ENCODE measurements around the gene CDC5L.
"Not testable (repeated sequence)": the region's sequence is repeated elsewhere in the genome, so short reads cannot be mapped to it uniquely, and the experiment has no call there.

Gene CDC5L

DNA sequence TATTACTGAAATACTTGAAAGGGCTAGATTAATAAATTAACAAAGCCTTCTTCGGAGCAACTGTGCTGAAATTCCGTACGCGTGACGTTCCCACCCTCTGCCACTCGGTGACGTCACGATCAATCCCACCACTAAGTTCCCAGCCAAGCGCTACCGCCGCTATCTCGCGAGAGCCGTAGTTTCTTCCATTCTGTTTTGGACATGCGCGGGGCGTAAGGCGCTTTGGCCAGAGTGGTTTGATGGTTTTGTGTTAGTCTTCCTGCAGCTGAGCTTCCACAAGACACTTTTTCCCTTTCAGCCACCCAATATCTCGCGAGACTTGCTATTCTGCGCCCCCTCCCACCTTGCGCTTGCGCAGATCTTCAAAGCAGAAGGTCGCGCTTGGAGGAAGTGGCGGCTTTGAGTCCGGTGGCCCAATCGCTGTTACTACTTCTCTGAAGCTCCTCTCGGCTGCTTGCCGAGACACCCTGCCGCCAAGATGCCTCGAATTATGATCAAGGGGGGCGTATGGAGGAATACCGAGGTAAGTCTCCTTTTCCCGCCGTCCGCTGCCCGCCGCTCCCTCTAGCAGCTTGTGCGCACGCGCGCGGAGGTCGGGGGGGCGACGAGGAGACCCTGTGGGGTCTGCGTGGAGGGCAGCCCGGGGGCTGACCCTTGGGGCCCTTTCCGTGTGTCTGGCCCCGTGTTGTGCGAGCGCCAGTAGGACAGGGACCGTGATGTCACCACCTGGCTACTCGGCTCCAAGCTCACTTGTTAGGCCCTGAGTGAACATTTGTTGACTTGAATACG lies at the start of gene CDC5L:
TSS of gene CDC5L (plus strand) at position 361 of the 789 bp plus-strand sequence. CDS start at position 479, 118 bp downstream.
- DNase-seq (ENCODE audit: low spot score), result peak; percentile 76

DNA sequence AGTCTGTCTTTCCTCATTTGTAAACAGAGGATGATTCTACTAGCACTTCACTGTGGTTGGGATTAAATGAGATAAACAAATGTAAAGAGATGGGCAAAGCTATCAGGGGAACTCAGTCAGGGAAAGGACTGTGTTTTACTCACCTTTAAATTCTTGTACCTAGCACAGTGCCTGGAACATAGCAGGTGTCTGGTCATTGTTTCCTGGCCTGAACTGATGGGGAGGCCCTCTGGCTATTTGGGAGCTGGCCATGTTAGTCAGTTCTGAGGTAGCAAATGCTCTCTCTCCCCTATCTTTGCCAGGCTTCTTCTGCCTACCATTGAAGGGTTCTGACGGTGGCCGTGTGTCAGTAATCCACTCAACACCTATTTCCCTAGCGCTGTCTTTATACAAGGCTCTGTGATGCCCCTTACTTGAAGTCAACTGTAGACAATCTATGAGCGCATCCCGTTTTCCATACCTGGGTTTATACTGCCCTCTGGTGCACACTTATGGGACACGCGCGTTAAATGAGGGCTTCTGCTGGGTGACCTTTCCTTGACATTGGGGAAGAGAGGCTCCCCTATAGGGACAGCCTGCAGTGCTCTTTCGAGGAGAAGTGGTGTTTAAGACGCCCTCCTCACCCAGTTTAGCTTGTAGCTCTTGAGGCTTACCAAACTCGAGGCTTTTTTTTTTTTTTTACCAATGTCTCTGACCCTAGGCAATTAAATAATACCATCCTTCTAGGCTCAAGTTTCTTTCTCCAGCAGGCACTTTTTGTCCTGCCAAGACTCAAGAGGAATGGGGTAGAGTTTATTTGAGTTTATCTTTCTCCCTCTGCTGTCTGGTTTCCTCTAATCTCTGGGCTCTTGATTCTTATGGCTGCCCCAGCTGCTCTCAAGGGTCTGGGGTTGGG lies 49.0 kb upstream of the CDC5L start:
- DNase-seq (ENCODE audit: low spot score), result peak; percentile 20

DNA sequence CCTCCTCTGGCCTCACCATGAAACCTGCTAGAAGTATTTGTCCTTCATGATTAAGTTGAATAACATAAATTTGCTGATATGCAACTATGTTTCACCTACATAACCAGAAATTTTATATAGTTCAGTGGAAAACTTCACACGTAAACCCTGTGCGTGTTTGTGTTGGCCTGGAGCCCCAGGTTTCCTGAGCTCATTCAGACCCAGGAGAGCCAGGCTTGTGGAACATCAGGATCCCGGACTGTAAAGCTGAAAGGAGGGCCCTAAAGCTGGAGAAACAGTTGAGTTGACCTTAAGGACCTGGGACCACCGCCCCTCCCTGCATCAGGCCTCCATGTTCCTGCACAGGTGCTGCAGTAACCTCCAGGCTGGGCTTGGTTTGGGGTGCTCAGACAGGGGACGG lies 48.2 kb upstream of the CDC5L start:
- DNase-seq (ENCODE audit: low spot score), result no peak

DNA sequence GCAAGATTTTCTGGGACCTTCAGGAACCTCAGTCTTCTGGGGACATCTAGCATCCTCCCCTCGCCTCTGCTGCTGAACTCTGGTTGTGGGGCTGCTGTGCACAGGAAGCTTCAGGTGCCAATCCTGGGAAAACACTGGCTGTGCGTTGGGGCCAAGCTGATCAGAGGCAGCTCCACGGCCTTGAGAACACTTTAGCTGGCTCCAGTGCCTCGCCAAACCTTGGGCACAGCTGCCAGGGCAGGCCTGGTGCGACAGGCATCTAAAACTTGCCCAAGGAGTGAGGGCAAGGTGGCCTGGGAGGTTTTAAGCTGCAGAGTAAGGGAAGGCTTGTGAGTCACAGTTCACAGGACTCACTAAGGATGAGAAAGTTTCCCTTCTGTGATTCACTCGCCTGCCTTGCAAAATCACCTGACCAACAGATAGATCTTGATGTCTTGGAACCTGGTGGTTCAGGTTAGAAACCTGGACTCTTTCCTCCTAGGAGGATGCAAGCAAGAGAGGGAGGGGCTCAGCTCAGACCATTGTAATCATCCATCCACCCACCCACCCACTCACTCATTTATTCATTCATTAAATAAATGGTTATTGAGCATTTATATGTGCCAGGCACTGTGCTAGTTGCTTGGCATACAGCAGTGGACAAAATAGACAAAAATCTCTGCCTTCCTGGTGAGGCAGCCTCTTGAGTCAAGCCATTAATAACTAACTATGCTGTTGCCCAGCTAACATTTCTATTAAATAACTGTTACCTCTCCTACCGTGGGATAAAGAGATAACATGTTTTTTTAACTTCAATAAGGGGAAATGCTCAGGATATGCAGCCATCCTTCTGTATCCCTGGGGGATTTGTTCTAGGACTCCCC lies 47.5 kb upstream of the CDC5L start:
- no peak for DNase-seq (ENCODE audit: low spot score)

DNA sequence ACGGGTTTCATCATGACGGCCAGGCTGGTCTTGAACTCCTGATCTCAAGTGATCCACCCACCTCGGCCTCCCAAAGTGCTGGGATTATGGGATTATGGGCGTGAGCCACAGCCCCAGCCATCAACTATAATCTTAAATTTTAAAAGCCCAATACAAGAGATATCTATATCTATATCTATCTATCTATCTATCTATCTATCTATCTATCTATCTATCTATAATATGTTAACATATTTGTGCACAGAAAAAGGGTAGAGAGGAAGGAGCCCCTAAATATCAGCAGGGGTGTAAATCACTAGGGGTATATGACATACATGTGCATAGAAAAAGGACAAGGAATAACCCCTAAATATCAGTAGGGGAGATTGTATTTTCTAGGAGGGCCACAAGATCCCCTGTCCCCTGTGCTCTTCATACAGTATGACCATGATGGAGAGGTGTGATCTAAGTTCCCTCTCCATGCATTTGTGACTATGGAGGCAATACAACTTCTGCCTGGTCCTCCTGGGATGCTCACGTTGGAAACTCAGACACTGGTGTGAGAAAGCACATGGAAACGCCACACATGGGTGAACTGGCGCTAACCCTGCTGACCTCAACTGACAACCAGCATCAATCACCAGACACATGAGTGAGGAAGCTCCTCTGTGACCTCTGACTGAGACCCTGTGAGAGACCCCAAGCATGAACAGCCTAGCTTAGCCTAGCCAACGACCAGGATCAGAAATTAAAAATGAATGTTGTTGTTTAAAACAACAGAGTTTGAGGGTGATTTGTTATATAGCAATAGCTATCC lies 46.2 kb upstream of the CDC5L start:
- no peak for DNase-seq (ENCODE audit: low spot score)

DNA sequence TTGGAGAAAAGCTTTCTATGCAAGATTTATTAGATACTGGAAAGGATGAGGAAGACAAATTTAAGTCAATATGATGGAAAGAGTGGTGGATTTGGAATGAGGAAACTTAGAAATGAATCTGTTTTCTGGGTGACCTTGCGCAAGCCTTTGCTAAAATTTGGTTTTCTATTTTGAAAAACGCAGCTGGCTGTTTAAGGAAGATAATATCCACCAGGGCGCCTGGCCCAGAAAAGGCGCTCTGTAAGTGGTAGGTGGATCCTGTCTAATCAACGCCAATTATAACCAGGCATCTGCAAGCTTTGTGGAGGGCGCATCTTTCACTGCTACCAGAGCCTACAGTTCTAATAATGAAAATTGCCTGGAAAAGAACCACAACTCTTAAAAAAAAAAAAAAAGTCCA lies 45.5 kb upstream of the CDC5L start:
- DNase-seq (ENCODE audit: low spot score), result no peak

DNA sequence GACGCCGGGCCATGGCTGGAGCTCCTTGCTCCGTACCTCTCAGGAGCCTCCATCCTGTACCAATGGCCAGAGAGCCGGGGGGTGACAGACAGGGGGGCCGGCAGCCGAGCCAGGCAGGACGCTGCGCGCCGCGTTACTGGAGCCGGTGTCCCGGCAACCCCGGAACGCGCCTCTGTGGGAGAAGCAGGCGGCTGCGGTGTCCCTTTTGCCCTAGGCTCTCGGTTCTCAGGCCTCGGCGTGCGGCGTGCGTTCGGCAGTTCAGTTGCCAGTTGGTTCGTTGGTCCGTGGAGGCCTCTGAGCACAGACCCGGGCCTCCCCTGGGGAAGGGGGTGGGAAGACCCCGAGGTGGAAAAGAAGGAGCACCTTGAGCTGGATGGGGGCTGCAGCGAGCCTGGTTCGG lies 45.0 kb upstream of the CDC5L start, which contains the start of gene SPATS1:
TSS of gene SPATS1 (plus strand) at position 162 of the 400 bp plus-strand sequence. CDS start 446 bp downstream, outside the sequence.
- no peak for DNase-seq (ENCODE audit: low spot score)

DNA sequence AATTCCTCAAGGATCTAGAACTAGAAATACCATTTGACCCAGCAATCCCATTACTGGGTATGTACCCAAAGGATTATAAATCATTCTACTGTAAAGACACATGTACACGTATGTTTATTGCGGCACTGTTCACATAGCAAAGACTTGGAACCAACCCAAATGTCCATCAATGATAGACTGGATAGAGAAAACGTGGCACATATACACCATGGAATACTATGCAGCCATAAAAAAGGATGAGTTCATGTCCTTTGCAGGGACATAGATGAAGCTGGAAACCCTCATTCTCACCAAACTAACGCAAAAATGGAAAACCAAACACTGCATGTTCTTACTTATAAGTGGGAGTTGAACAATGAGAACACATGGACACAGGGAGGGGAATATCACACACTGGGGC lies 40.7 kb upstream of the CDC5L start:
- not testable (repeated sequence) for DNase-seq (ENCODE audit: low spot score)

DNA sequence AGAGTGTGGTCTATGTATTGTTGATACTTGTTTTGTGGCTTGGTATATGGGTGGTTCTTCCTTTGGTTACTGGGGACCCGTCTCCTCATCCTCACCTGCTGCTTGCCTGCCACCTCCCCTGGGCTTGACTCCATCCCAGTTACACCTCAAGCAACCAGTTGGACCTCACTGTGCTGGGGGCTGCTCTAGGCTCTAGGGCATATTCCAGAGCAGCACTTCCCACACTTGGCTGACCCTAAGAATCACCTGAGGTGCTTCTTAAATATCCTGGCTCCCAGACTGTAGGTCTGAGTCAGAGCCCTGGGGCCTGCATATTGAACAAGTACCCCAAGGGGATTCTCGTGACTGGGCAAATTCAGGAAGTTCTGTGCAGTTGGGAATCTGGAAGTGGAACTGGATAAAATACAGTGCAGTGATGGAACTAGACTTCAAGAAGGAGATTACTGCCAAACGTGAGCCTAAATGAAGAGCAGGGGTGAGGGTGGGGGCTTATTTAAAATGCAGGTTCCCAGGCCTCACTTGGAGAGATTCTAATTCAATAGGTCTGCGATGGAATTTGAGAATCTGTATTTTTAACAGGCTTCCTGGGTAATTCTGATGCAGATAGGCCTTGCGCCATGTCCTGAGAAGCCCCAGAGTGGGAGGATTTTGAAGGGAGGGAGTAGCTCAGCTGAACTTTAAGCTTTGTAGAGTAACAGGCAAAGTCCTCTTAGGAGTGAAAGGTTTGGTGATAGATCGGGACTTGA lies 37.4 kb upstream of the CDC5L start:
- DNase-seq (ENCODE audit: low spot score), result no peak

DNA sequence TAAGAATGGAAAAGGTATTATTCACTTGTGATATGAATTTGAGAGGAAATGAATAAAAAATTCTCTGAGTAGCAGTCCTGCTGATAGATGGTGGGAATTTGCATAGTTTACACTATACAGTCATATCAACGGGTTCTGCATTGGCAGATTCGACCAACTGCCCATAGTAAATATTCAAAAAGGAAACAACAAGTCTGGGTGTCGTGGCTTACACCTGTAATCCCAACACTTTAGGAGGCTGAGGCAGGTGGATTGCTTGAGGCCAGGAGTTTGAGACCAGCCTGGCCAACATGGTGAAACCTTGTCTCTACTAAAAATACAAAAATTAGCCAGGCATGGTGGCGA lies 36.9 kb upstream of the CDC5L start:
- not testable (repeated sequence) for DNase-seq (ENCODE audit: low spot score)

DNA sequence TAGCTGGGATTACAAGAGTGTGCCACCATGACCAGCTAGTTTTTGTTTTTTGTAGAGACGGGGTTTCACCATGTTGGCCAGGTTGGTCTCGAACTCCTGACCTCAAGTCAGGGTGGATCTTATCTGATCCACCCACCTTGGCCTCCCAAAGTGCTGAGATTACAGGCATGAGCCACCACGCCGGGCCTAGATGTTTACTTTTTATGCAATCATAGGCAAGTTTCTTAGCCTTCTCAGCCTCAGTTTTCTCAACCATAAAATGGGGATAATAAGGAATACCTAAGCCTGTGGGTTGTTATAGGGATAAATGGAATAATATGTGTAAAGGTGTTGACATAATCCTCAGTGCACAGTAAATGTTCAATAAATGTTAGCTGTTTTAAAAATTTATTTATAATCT lies 35.2 kb upstream of the CDC5L start:
- DNase-seq (ENCODE audit: low spot score), result no peak

DNA sequence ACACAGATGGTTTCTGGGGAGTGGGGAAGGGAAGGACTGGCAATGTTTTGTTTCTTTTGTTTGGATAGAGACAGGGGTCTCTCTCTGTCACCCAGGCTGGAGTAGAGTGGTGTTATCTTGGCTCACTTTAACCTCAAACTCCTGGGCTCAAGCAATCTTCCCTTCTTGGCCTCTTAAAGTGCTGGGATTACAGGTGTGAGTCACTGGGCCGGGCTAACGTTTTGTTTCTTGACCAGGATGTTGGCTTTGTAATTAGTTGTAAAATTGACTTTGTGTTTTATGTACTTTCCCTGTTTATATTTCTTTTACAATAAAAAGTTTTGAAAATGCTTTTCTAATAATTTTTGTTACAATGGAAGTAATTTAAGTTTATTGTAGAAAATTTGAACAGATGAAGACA lies 34.2 kb upstream of the CDC5L start:
- DNase-seq (ENCODE audit: low spot score), result no peak

DNA sequence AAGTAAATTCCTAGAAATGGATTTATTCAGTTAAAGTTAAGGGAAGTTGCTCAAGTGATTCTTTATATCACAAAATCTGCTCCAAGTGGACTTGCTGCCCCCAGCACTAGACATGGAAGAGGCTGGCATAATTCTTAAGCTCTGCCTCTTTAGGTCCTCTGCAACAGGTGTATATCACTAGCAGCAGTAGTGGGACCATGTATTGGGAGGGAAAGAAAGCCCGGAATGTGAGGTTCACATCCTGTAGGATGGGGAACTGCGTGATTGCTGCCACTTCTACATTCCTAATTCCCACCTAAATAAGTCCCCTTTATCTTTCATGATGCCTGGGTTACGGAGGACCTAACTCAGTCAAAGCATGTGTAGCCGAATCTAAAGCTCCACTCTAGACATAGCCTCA lies 31.9 kb upstream of the CDC5L start:
- no peak for DNase-seq (ENCODE audit: low spot score)

DNA sequence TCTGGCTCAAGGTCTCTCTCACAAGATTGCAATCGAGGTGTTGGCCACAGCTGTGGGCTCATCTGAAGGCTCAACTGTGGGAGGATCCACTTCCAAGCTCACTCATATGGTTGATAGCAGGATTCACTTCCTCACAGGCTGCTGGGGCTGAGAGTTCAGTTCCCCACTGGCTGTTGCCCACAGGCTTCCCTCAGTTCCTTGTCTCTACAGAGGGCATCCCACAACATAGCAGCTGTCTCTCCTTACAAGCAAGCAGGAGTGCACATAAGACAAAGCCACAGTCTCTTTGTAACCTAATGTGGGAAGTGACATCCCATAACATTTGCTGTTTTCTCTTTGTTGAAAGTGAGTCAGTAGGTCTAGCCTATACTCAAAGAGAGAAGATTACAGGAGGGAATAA lies 31.0 kb upstream of the CDC5L start:
- no peak for DNase-seq (ENCODE audit: low spot score)

DNA sequence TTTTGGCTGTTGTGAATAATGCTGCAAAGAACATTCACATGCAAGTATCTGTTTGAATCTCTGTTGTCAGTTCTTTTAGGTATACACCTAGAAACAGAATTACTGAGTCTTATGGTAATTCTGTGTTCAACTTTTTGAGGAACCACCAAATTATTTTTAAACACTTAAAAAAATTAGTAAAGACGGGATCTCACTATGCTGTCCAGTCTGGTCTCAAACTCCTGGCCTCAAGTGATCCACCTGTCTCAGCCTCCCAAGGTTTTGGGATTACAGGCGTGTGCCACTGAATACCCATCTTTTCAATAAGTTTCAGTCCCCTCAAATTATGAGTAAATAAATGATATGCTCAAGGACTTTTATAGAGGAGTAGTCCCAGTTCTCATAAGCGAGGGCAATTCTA lies 27.5 kb upstream of the CDC5L start:
- DNase-seq (ENCODE audit: low spot score), result no peak

DNA sequence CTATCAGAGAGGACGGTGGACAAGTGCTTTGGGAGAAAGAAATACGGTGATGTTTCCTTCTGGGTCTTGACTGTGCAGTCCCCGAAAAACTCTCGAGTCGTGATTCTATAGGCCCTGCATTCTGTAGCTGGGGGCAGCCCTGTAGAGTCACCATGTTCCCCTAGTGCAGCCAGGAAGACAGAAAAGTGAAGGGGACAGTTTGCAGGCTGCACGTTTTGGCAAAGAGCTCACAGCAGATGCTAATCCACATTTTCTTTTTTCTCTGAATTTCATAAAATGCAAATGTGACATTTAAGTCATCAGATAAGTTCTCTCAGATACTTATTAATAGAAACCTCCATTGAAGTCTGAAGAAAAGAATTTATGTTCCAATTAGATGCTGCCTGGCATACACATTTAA lies 25.6 kb upstream of the CDC5L start:
- no peak for DNase-seq (ENCODE audit: low spot score)

DNA sequence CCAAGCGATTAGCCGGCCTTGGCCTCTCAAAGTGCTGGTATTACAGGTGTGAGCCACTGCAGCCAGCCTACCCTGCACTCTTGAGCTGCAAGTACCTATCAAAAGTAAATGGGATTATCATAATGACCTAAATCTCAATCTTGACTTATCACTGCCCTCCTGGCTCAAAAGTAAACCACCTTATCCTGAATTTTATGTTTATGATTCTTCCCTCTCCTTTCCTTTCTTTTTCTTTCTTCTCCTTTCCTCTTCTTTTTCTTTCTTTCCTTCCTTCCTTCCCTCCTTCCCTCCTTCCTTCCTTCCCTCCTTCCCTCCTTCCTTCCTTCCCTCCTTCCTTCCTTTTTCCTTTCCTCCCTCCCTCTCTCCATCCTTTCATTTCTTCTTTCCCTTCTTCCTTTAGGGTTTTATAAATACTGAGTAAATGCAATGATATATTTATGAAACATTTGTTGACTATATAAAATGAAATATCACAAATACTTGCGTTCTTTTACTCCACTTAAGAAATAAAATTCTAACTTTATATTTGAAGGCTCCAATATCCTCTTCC lies 24.1 kb upstream of the CDC5L start:
- no peak for DNase-seq (ENCODE audit: low spot score)

DNA sequence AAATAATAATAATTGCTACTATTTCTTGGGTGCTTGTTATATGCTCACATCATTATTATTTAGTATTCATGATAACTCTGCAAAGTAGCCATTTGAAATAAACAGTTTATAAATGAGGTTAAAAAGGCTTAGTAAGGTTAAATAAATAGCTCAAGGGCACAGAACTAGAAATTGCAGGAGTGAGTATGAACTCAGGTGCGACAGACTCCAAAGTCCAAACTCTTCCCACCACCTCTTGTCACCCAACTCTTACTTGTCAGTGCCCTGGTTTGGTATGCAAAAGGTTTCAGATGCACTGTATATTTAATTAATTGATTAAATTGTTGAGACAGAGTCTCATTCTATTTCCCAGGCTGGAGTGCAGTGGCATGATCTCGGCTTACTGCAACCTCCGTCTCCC lies 20.7 kb upstream of the CDC5L start:
- no peak for DNase-seq (ENCODE audit: low spot score)

DNA sequence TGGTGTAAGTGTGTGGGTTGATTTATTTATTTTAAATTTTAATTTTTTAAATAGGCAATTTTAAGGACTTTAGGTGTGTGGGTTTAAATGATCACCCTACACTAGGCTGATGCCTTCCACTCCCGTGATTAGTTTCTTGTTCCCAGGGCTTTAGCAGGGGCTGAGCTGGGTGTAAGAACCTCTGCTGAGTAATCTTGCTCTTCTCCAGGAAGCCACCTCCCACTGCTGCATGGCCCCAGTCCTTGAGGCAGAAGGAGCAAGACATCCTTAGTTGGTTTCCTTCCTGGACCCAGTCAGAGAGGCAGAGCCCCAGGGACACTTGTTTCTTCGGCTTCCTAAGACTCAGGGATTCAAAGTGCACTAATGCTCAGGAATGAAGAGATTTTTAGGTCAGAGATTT lies 19.8 kb upstream of the CDC5L start:
- no peak for DNase-seq (ENCODE audit: low spot score)

DNA sequence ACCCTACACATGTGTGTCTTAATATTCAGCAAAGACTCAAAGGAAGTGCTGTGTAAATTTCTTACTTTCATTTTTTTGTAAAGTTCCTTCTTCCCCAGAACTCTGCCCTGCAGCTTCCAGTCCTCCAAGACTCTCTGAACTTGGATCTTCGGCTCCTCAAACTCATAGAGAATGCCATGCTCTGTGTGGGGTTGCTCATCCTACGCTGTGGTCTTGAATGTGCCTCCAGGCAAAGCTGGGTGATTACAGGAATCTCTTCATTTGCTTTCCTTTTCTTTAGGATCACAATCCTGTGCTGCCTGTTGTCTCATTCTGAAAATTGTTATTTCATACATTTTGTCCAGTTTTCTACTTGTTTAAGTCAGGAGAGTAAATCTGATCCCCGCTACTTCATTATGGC lies 14.5 kb upstream of the CDC5L start:
- no peak for DNase-seq (ENCODE audit: low spot score)
